Keratinocyte (primary cell): ENCODE data around the gene ZNF474. TPM values are rescaled to one million over a fixed set of nuclear protein-coding genes. Genes with fewer than 3 reads are reported as not detected.
"Not testable (repeated sequence)": the region's sequence is repeated elsewhere in the genome, so short reads cannot be mapped to it uniquely, and the experiment has no call there.

ENCODE experiments used
- DNase-seq: peaks from one replicate; pipeline ENCODE4 v3.0.0-alpha.2; 2011; ENCODE audit warnings: low read depth, missing footprints, low spot score
- FAIRE-seq: peaks from 2 replicates; lab custom pipeline; 2011; peaks lifted over from hg19 to GRCh38; lab: Jason Lieb, UNC
- H2AFZ ChIP-seq: 2 replicates; pipeline ENCODE4 v1.6.0; 2012; ENCODE audit warnings: low read length, control low read depth, inconsistent platforms; ENCODE audit not compliant: control insufficient read depth
- H3K27ac ChIP-seq: 2 replicates; pipeline ENCODE4 v1.5.1; 2011; ENCODE audit warnings: low read length; ENCODE audit not compliant: control insufficient read depth, insufficient read depth
- H3K27me3 ChIP-seq: 3 replicates; pipeline ENCODE4 v1.6.0; 2011; ENCODE audit warnings: low read length; ENCODE audit not compliant: control insufficient read depth, insufficient read depth; ENCODE audit errors: extremely low read depth
- H3K36me3 ChIP-seq, 2 experiments: 2 replicates in 1 of 2; 3 replicates in 1 of 2; pipeline ENCODE4 v1.5.1; 2011; ENCODE audit warnings: low read length in 2 of 2, mild to moderate bottlenecking in 1 of 2; ENCODE audit not compliant: control insufficient read depth in 2 of 2, insufficient read depth in 2 of 2; ENCODE audit errors: extremely low read depth in 1 of 2
- H3K4me1 ChIP-seq: 3 replicates; pipeline ENCODE4 v1.5.1; 2011; ENCODE audit warnings: low read length; ENCODE audit not compliant: control insufficient read depth, insufficient read depth; ENCODE audit errors: extremely low read depth
- H3K4me2 ChIP-seq: 3 replicates; pipeline ENCODE4 v1.6.0; 2011; ENCODE audit warnings: low read depth, low read length; ENCODE audit not compliant: control insufficient read depth, insufficient read depth; ENCODE audit errors: extremely low read depth
- H3K4me3 ChIP-seq, 3 experiments: fragments of 200-600 bp in 1 of 3; sonication (generic) in 1 of 3; 2 replicates in 2 of 3; 3 replicates in 1 of 3; pipeline ENCODE4 v1.5.1; 2011 to 2016; ENCODE audit warnings: low read length in 3 of 3, mild to moderate bottlenecking in 3 of 3, control low read depth in 2 of 3, inconsistent platforms in 1 of 3, low read depth in 1 of 3, mixed read lengths in 1 of 3, mixed run types in 1 of 3, moderate library complexity in 1 of 3; ENCODE audit not compliant: control insufficient read depth in 2 of 3, insufficient read depth in 2 of 3; ENCODE audit errors: extremely low read depth in 1 of 3
- H3K79me2 ChIP-seq: 2 replicates; pipeline ENCODE4 v1.6.0; 2012; ENCODE audit warnings: low read length; ENCODE audit not compliant: control insufficient read depth, insufficient read depth
- H3K9ac ChIP-seq: 3 replicates; pipeline ENCODE4 v1.6.0; 2011; ENCODE audit warnings: low read length; ENCODE audit not compliant: control insufficient read depth, insufficient read depth; ENCODE audit errors: extremely low read depth
- H3K9me1 ChIP-seq: 3 replicates; pipeline ENCODE4 v1.6.0; 2011; ENCODE audit warnings: low read length; ENCODE audit not compliant: control insufficient read depth, insufficient read depth; ENCODE audit errors: extremely low read depth
- H3K9me3 ChIP-seq: 2 replicates; pipeline ENCODE4 v1.5.1; 2012; ENCODE audit warnings: low read depth, low read length; ENCODE audit not compliant: control insufficient read depth
- H4K20me1 ChIP-seq: 3 replicates; pipeline ENCODE4 v1.6.0; 2011; ENCODE audit warnings: low read length; ENCODE audit not compliant: control insufficient read depth, insufficient read depth; ENCODE audit errors: extremely low read depth
- EZH2 ChIP-seq: IDR thresholded peaks from one replicate; pipeline ENCODE4 v1.6.1; 2012; ENCODE audit warnings: inconsistent platforms, mild to moderate bottlenecking, low read length, moderate library complexity
- dilution Hi-C: fragments of 300-500 bp; cut with MboI; formaldehyde crosslinking; loops from one replicate; pipeline ENCODE4 v1.7.0; 2020; ENCODE audit warnings: low sequenced_read_pairs; ENCODE audit not compliant: extremely low pct_ligation_motif_present
- polyA plus RNA-seq, 5 experiments: library from polyadenylated mRNA; depleted of rRNA in 3 of 5; stranded (reverse) in 3 of 5; stranded (forward) in 1 of 5; unstranded in 1 of 5; fragments of >200 nt; gene quantifications; 1 replicate in 1 of 5; 2 replicates in 3 of 5; 3 replicates in 1 of 5; pipeline versions ENCODE4 v1.2.1 to v1.2.3, GENCODE V29; 2011 to 2012; ENCODE audit warnings: missing spikeins in 2 of 5, low read depth in 1 of 5, low replicate concordance in 1 of 5
- TF ChIP-seq, protein P1 (sequence below), 3 experiments: IDR thresholded peaks in 1 of 3; conservative IDR thresholded peaks in 1 of 3; optimal IDR thresholded peaks in 1 of 3; 2 replicates in 2 of 3; 3 replicates in 1 of 3; pipeline versions ENCODE3 to v1.5.1; 2011; ENCODE audit warnings: low read length in 3 of 3, mild to moderate bottlenecking in 3 of 3, moderate library complexity in 2 of 3, control low read depth in 1 of 3, inconsistent platforms in 1 of 3; ENCODE audit not compliant: insufficient read depth in 2 of 3; ENCODE audit errors: extremely low read depth in 1 of 3

The ZNF474 gene
- polyA plus RNA-seq, 1 donor (not counting 4 experiments of a cell fraction or from before 2014, with no cell fraction given): 0.05 TPM

DNA sequence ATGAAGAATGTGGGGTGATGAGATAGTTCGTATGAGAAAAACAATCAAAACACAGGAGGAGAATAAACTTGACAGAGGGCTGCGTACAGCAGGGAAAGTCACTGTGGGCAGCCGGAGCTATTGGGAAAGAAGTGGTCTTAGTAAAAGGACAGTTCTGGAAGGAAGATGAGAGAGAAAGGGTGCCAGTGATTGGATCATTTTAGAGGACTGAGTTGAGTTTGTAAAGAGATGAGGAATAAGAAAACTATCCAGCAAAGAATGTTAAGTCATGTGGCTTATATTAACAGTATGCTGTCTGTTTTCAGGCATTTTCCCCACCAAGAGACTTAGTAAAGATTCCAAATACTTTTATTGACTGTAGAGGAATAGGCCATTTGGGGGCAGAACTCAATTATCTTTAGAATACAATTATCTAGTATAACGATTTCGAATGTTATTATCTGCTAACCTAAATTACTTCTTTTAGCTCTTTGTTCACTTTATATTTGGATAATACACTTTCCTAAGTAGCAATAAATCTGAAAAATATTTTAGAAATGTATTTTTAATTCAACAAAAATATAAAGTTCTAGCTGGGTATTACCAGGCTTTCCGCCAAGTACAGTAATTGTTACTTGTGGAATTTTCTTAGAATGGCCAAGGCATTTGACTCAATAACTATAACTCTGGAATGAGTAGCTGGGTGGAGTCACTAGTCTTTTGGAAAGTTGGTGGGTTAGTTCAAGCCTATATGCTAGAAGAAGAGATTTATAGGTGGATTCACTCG lies 35.7 kb upstream of the ZNF474 start:
- Histone ChIP-seq H3K36me3 (no peaks in the 10 kb centered on the region), H2AFZ (no peak overlapping the region), H3K4me3 (no peak overlapping the region), H3K9me1 (no peaks in the 10 kb centered on the region), H3K79me2 (no peaks in the 10 kb centered on the region), H3K9ac (no peak overlapping the region), H3K27me3 (no peaks in the 10 kb centered on the region), H3K27ac (no peak overlapping the region), H4K20me1 (no peaks in the 10 kb centered on the region), H3K4me2 (no peak overlapping the region), H3K9me3 (no peaks in the 10 kb centered on the region), H3K4me1 (peaks cover 5% of the 10 kb centered on the region)
- FAIRE-seq (no peak), DNase-seq (no peak)
- dilution Hi-C loops: no loop called here
- TF ChIP-seq EZH2: no peak

- H3K9ac ChIP-seq, H2AFZ ChIP-seq, H3K4me2 ChIP-seq, H3K27me3 ChIP-seq, H3K4me3 ChIP-seq, DNase-seq, H3K36me3 ChIP-seq, H3K9me3 ChIP-seq, H3K4me1 ChIP-seq, H3K27ac ChIP-seq, H3K79me2 ChIP-seq, dilution Hi-C loops, FAIRE-seq, H4K20me1 ChIP-seq, H3K9me1 ChIP-seq: not testable (repeated sequence)
These were observed 35.1 kb upstream of the ZNF474 start for GRCh38 chr5:122094251-122094650.

DNA sequence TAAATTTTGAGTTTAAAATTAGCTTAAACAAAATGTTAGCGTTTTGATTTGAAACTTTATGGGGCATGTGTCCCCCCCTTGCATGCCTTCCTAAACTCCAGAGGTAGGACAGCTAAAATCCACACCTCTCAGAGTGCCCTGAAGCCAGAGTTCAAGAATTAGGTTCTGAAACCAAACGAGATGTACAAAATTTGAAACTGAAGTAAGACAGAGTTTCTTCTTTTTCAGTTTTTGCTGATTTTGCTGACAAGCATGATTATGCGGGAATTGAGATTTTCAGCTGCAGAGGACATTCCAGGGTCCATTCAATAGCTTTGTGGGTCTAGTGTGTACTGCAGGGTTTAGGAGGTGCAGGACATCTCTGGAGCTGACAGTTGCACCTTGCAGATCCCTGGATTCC lies 34.2 kb upstream of the ZNF474 start:
- TF ChIP-seq, protein P1, sequence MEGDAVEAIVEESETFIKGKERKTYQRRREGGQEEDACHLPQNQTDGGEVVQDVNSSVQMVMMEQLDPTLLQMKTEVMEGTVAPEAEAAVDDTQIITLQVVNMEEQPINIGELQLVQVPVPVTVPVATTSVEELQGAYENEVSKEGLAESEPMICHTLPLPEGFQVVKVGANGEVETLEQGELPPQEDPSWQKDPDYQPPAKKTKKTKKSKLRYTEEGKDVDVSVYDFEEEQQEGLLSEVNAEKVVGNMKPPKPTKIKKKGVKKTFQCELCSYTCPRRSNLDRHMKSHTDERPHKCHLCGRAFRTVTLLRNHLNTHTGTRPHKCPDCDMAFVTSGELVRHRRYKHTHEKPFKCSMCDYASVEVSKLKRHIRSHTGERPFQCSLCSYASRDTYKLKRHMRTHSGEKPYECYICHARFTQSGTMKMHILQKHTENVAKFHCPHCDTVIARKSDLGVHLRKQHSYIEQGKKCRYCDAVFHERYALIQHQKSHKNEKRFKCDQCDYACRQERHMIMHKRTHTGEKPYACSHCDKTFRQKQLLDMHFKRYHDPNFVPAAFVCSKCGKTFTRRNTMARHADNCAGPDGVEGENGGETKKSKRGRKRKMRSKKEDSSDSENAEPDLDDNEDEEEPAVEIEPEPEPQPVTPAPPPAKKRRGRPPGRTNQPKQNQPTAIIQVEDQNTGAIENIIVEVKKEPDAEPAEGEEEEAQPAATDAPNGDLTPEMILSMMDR (optimal IDR thresholded peaks at IDR 0.05 in 1 of 3, IDR thresholded peaks at IDR 0.05 in 1 of 3, conservative IDR thresholded peaks at IDR 0.05 in 1 of 3; ENCODE audit: extremely low read depth in 1 of 3, insufficient read depth in 2 of 3, low read length in 3 of 3): no peak
- no peak for TF ChIP-seq EZH2
- no peak overlapping the region for H3K9ac ChIP-seq
- dilution Hi-C loops: no loop called here

More for the DNA sequence above, 34.2 kb upstream of the ZNF474 start:
- no peak overlapping the region for H3K4me3 ChIP-seq
- FAIRE-seq (no peak), DNase-seq (no peak)
- no peaks in the 10 kb centered on the region for H3K9me1 ChIP-seq
- no peaks in the 10 kb centered on the region for H3K4me1 ChIP-seq
- no peak overlapping the region for H2AFZ ChIP-seq
- H4K20me1 ChIP-seq: no peaks in the 10 kb centered on the region
- no peak overlapping the region for H3K27ac ChIP-seq
- no peaks in the 10 kb centered on the region for H3K36me3 ChIP-seq
- H3K79me2 ChIP-seq: no peaks in the 10 kb centered on the region
- no peaks in the 10 kb centered on the region for H3K27me3 ChIP-seq
- no peak overlapping the region for H3K4me2 ChIP-seq
- H3K9me3 ChIP-seq: no peaks in the 10 kb centered on the region
